Stimulated activated memory B cell treated with anti-CD40 and anti-IgM and Interleukin-4, amounts not matched to agents 10 μg/mL and 1 μg/mL and 100 μg/mL, for 72 hours (primary cell): ENCODE results near the gene NMT1.
A peak's percentile ranks its signal among the peaks of the same experiment; 100 is the strongest.
"Not testable (repeated sequence)": the region's sequence is repeated elsewhere in the genome, so short reads cannot be mapped to it uniquely, and the experiment has no call there.

Experiments
- ATAC-seq: fragments of 150-1000 bp; cut with Tn5 transposase; 2 replicates; pipeline ENCODE4 v1.10.0; 2021
- H3K27ac Mint-ChIP-seq: one replicate; pipeline ENCODE4 v1.8.0; 2022; ENCODE audit warnings: mild to moderate bottlenecking, mixed read lengths
- H3K27me3 Mint-ChIP-seq: one replicate; pipeline ENCODE4 v1.8.0; 2022; ENCODE audit warnings: mixed read lengths
- H3K36me3 Mint-ChIP-seq: one replicate; pipeline ENCODE4 v1.8.0; 2022; ENCODE audit warnings: mixed read lengths
- H3K4me1 Mint-ChIP-seq: one replicate; pipeline ENCODE4 v1.8.0; 2022; ENCODE audit warnings: mixed read lengths
- H3K4me3 Mint-ChIP-seq: one replicate; pipeline ENCODE4 v1.8.0; 2022; ENCODE audit warnings: mild to moderate bottlenecking, moderate library complexity, mixed read lengths
- H3K9me3 Mint-ChIP-seq: one replicate; pipeline ENCODE4 v1.8.0; 2022; ENCODE audit warnings: mixed read lengths

NMT1 gene

GRCh38 chr17:45114117-45114932 lies 53.2 kb downstream of the NMT1 start:
- Mint-ChIP-seq H3K9me3 (no peaks in the 10 kb centered on the region), H3K4me3 (no peak overlapping the region), H3K36me3 (peaks cover 3% of the 10 kb centered on the region), H3K27ac (no peak overlapping the region), H3K4me1 (peaks cover 12% of the 10 kb centered on the region), H3K27me3 (peaks cover 8% of the 10 kb centered on the region)
- no peak for ATAC-seq

- no peak overlapping the region for H3K4me3 Mint-ChIP-seq
- H3K27ac Mint-ChIP-seq: no peak overlapping the region
- H3K27me3 Mint-ChIP-seq: peaks cover 8% of the 10 kb centered on the region
- no peaks in the 10 kb centered on the region for H3K9me3 Mint-ChIP-seq
- H3K36me3 Mint-ChIP-seq: no peaks in the 10 kb centered on the region
- H3K4me1 Mint-ChIP-seq: peaks cover 12% of the 10 kb centered on the region
- no peak for ATAC-seq
These were observed 54.0 kb downstream of the NMT1 start for GRCh38 chr17:45115015-45115625.

GRCh38 chr17:45115871-45116270 lies 54.8 kb downstream of the NMT1 start:
- Mint-ChIP-seq H3K9me3 (no peaks in the 10 kb centered on the region), H3K27me3 (peaks cover 8% of the 10 kb centered on the region), H3K27ac (no peak overlapping the region), H3K4me3 (no peak overlapping the region), H3K36me3 (no peaks in the 10 kb centered on the region), H3K4me1 (peaks cover 12% of the 10 kb centered on the region)
- ATAC-seq: no peak

GRCh38 chr17:45116434-45117016 lies 55.4 kb downstream of the NMT1 start:
- no peak overlapping the region for H3K27ac Mint-ChIP-seq
- H3K36me3 Mint-ChIP-seq: no peaks in the 10 kb centered on the region
- no peak overlapping the region for H3K4me3 Mint-ChIP-seq
- H3K27me3 Mint-ChIP-seq: peaks cover 13% of the 10 kb centered on the region
- ATAC-seq: no peak
- peaks cover 9% of the 10 kb centered on the region for H3K4me1 Mint-ChIP-seq
- H3K9me3 Mint-ChIP-seq: no peaks in the 10 kb centered on the region

- ATAC-seq: no peak
- no peaks in the 10 kb centered on the region for H3K9me3 Mint-ChIP-seq
- peaks cover 1% of the 10 kb centered on the region for H3K4me1 Mint-ChIP-seq
- H3K27me3 Mint-ChIP-seq: peaks cover 17% of the 10 kb centered on the region
- H3K27ac Mint-ChIP-seq: no peak overlapping the region
- H3K36me3 Mint-ChIP-seq: no peaks in the 10 kb centered on the region
- H3K4me3 Mint-ChIP-seq: no peak overlapping the region
These were observed 56.2 kb downstream of the NMT1 start for GRCh38 chr17:45117334-45117733.

GRCh38 chr17:45117848-45118646 lies 56.9 kb downstream of the NMT1 start:
- H3K9me3 Mint-ChIP-seq: no peaks in the 10 kb centered on the region
- H3K27ac Mint-ChIP-seq: no peak overlapping the region
- H3K4me3 Mint-ChIP-seq: no peak overlapping the region
- ATAC-seq: no peak
- H3K36me3 Mint-ChIP-seq: no peaks in the 10 kb centered on the region
- no peaks in the 10 kb centered on the region for H3K4me1 Mint-ChIP-seq
- H3K27me3 Mint-ChIP-seq: peaks cover 17% of the 10 kb centered on the region

GRCh38 chr17:45118691-45119090 lies 57.6 kb downstream of the NMT1 start:
- H3K27me3 Mint-ChIP-seq: peaks cover 17% of the 10 kb centered on the region
- H3K9me3 Mint-ChIP-seq: no peaks in the 10 kb centered on the region
- ATAC-seq: no peak
- no peak overlapping the region for H3K27ac Mint-ChIP-seq
- H3K36me3 Mint-ChIP-seq: no peaks in the 10 kb centered on the region
- H3K4me3 Mint-ChIP-seq: no peak overlapping the region
- H3K4me1 Mint-ChIP-seq: no peaks in the 10 kb centered on the region

GRCh38 chr17:45119964-45120363 lies 58.8 kb downstream of the NMT1 start:
- peaks cover 6% of the 10 kb centered on the region for H3K4me1 Mint-ChIP-seq
- H3K36me3 Mint-ChIP-seq: no peaks in the 10 kb centered on the region
- no peak for ATAC-seq
- H3K4me3 Mint-ChIP-seq: no peak overlapping the region
- peaks cover 17% of the 10 kb centered on the region for H3K27me3 Mint-ChIP-seq
- H3K27ac Mint-ChIP-seq: no peak overlapping the region
- H3K9me3 Mint-ChIP-seq: no peaks in the 10 kb centered on the region

GRCh38 chr17:45120558-45120957 lies 59.4 kb downstream of the NMT1 start:
- Mint-ChIP-seq H3K27ac (no peak overlapping the region), H3K4me3 (no peak overlapping the region), H3K4me1 (peaks cover 6% of the 10 kb centered on the region), H3K36me3 (no peaks in the 10 kb centered on the region), H3K9me3 (no peaks in the 10 kb centered on the region), H3K27me3 (peaks cover 17% of the 10 kb centered on the region)
- ATAC-seq: peak; percentile 5

- Mint-ChIP-seq H3K36me3 (no peaks in the 10 kb centered on the region), H3K4me3 (no peak overlapping the region), H3K27ac (no peak overlapping the region), H3K27me3 (peaks cover 15% of the 10 kb centered on the region), H3K9me3 (no peaks in the 10 kb centered on the region), H3K4me1 (peaks cover 6% of the 10 kb centered on the region)
- peak; percentile 6 for ATAC-seq
These were observed 59.9 kb downstream of the NMT1 start for GRCh38 chr17:45121055-45121454.

- no peak overlapping the region for H3K27ac Mint-ChIP-seq
- ATAC-seq: no peak
- H3K4me1 Mint-ChIP-seq: peaks cover 6% of the 10 kb centered on the region
- no peak overlapping the region for H3K4me3 Mint-ChIP-seq
- H3K36me3 Mint-ChIP-seq: no peaks in the 10 kb centered on the region
- peaks cover 9% of the 10 kb centered on the region for H3K27me3 Mint-ChIP-seq
- H3K9me3 Mint-ChIP-seq: no peaks in the 10 kb centered on the region
These were observed 62.1 kb downstream of the NMT1 start for GRCh38 chr17:45123076-45123770.

GRCh38 chr17:45123930-45124796 lies 63.0 kb downstream of the NMT1 start:
- H3K4me3 Mint-ChIP-seq: no peak overlapping the region
- no peaks in the 10 kb centered on the region for H3K9me3 Mint-ChIP-seq
- no peak overlapping the region for H3K27ac Mint-ChIP-seq
- peaks cover 6% of the 10 kb centered on the region for H3K4me1 Mint-ChIP-seq
- H3K27me3 Mint-ChIP-seq: peaks cover 9% of the 10 kb centered on the region
- ATAC-seq: peak; percentile 38
- H3K36me3 Mint-ChIP-seq: no peaks in the 10 kb centered on the region

- not testable (repeated sequence) for H3K27ac Mint-ChIP-seq, H3K4me3 Mint-ChIP-seq, H3K27me3 Mint-ChIP-seq, H3K36me3 Mint-ChIP-seq, ATAC-seq, H3K4me1 Mint-ChIP-seq, H3K9me3 Mint-ChIP-seq
These were observed 63.6 kb downstream of the NMT1 start for GRCh38 chr17:45124797-45125122.

GRCh38 chr17:45125509-45125908 lies 64.4 kb downstream of the NMT1 start:
- Mint-ChIP-seq H3K9me3 (no peaks in the 10 kb centered on the region), H3K36me3 (no peaks in the 10 kb centered on the region), H3K4me3 (no peak overlapping the region), H3K4me1 (peaks cover 6% of the 10 kb centered on the region), H3K27ac (no peak overlapping the region), H3K27me3 (peaks cover 14% of the 10 kb centered on the region)
- ATAC-seq: no peak
